SK-N-SH treated with all-trans-retinoic acid at 6 μM for 48 hours (cell line): ENCODE results near the gene PZP.

Source experiments
- ARNTL ChIP-seq: fragments of 450-650 bp; formaldehyde crosslinking; IDR thresholded peaks from 2 replicates; pipeline ENCODE4 v1.5.0; 2020; ENCODE audit warnings: low read depth, mild to moderate bottlenecking, moderate library complexity, borderline replicate concordance
- CREB5 ChIP-seq: fragments of 250-450 bp; sonication (Bioruptor Pico); IDR thresholded peaks from 2 replicates; pipeline ENCODE4 v1.5.1; 2020; ENCODE audit warnings: low read depth, mild to moderate bottlenecking, moderate library complexity
- CSDC2 ChIP-seq: fragments of 250-450 bp; sonication (Bioruptor Pico); IDR thresholded peaks from 2 replicates; pipeline ENCODE4 v1.5.0; 2020; ENCODE audit warnings: mild to moderate bottlenecking, moderate library complexity
- ISL1 ChIP-seq: fragments of 250-450 bp; sonication (Bioruptor Pico); IDR thresholded peaks from 2 replicates; pipeline ENCODE4 v2.1.2; 2022; ENCODE audit warnings: mild to moderate bottlenecking, moderate library complexity
- OSR1 ChIP-seq: fragments of 250-450 bp; sonication (Bioruptor Pico); IDR thresholded peaks from 2 replicates; pipeline ENCODE4 v1.8.0; 2022; ENCODE audit warnings: moderate library complexity, mild to moderate bottlenecking, inconsistent platforms
- PATZ1 ChIP-seq: fragments of 250-450 bp; sonication (Bioruptor Pico); IDR thresholded peaks from 2 replicates; pipeline ENCODE4 v1.8.0; 2020; ENCODE audit warnings: mild to moderate bottlenecking, moderate library complexity, borderline replicate concordance
- TCF4 ChIP-seq: fragments of 250-450 bp; sonication (Bioruptor Pico); IDR thresholded peaks from 2 replicates; pipeline ENCODE4 v1.8.0; 2021; ENCODE audit warnings: mild to moderate bottlenecking, moderate library complexity, borderline replicate concordance
- ZFP3 ChIP-seq: fragments of 250-450 bp; sonication (Bioruptor Pico); IDR thresholded peaks from 2 replicates; pipeline ENCODE4 v1.5.0; 2020; ENCODE audit warnings: mild to moderate bottlenecking, moderate library complexity
- ZNF70 ChIP-seq: fragments of 450-650 bp; formaldehyde crosslinking; IDR thresholded peaks from 2 replicates; pipeline ENCODE4 v1.5.0; 2020; ENCODE audit warnings: mild to moderate bottlenecking, moderate library complexity
- TF ChIP-seq, protein P1 (sequence below): fragments of 250-450 bp; sonication (Bioruptor Pico); IDR thresholded peaks from 2 replicates; pipeline ENCODE4 v1.8.0; 2021; ENCODE audit warnings: low read depth, mild to moderate bottlenecking, moderate library complexity, borderline replicate concordance

GRCh38 chr12:9252256-9252655, 44.1 kb upstream of the PZP start:
- no peak for TF ChIP-seq ISL1 (CRISPR knock-in tag)
- no peak for TF ChIP-seq CSDC2
- no peak for TF ChIP-seq CREB5
- TF ChIP-seq, protein P1, sequence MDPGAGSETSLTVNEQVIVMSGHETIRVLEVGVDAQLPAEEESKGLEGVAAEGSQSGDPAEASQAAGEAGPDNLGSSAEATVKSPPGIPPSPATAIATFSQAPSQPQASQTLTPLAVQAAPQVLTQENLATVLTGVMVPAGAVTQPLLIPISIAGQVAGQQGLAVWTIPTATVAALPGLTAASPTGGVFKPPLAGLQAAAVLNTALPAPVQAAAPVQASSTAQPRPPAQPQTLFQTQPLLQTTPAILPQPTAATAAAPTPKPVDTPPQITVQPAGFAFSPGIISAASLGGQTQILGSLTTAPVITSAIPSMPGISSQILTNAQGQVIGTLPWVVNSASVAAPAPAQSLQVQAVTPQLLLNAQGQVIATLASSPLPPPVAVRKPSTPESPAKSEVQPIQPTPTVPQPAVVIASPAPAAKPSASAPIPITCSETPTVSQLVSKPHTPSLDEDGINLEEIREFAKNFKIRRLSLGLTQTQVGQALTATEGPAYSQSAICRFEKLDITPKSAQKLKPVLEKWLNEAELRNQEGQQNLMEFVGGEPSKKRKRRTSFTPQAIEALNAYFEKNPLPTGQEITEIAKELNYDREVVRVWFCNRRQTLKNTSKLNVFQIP: no peak
- no peak for TF ChIP-seq ARNTL
- TF ChIP-seq TCF4: no peak
- no peak for TF ChIP-seq ZFP3
- no peak for TF ChIP-seq ZNF70
- no peak for TF ChIP-seq PATZ1 (CRISPR knock-in tag)
- TF ChIP-seq OSR1 (CRISPR knock-in tag): no peak
